Measurements from ENCODE around the gene DSG4.

Gene DSG4

GRCh38 chr18:31403409-31403808 is 26.8 kb downstream of the DSG4 start:
- DNase-seq (ENCODE audit: low read depth in 2 of 2, low spot score in 1 of 2), result no peak

GRCh38 chr18:31407649-31408048 is 31.1 kb downstream of the DSG4 start:
- no peak for DNase-seq (ENCODE audit: low read depth in 2 of 2, low spot score in 1 of 2)

GRCh38 chr18:31409276-31409675 is 32.7 kb downstream of the DSG4 start:
- DNase-seq (ENCODE audit: low read depth in 2 of 2, low spot score in 1 of 2), result no peak

- DNase-seq (ENCODE audit: low read depth in 2 of 2, low spot score in 1 of 2), result no peak
Measured at GRCh38 chr18:31410716-31411483, 34.3 kb downstream of the DSG4 start.

GRCh38 chr18:31413137-31413536 is 36.6 kb downstream of the DSG4 start:
- no peak for DNase-seq (ENCODE audit: low read depth in 2 of 2, low spot score in 1 of 2)

- no peak for DNase-seq (ENCODE audit: low read depth in 2 of 2, low spot score in 1 of 2)
Measured at GRCh38 chr18:31417850-31418249, 41.3 kb downstream of the DSG4 start.

- DNase-seq (ENCODE audit: low read depth in 2 of 2, low spot score in 1 of 2), result no peak
Measured at GRCh38 chr18:31419457-31419932, 42.9 kb downstream of the DSG4 start.

GRCh38 chr18:31420032-31420431 is 43.5 kb downstream of the DSG4 start:
- no peak for DNase-seq (ENCODE audit: low read depth in 2 of 2, low spot score in 1 of 2)

- no peak for DNase-seq (ENCODE audit: low read depth in 2 of 2, low spot score in 1 of 2)
Measured at GRCh38 chr18:31420524-31420923, 43.9 kb downstream of the DSG4 start.

- DNase-seq (ENCODE audit: low read depth in 2 of 2, low spot score in 1 of 2), result no peak
Measured at GRCh38 chr18:31424383-31424988, 47.9 kb downstream of the DSG4 start.

- DNase-seq (ENCODE audit: low read depth in 2 of 2, low spot score in 1 of 2), result no peak
Measured at GRCh38 chr18:31426021-31426420, 49.4 kb downstream of the DSG4 start.

GRCh38 chr18:31426871-31427406 is 50.4 kb downstream of the DSG4 start:
- DNase-seq (ENCODE audit: low read depth in 2 of 2, low spot score in 1 of 2), result no peak

- DNase-seq (ENCODE audit: low read depth in 2 of 2, low spot score in 1 of 2), result no peak
Measured at GRCh38 chr18:31428211-31428610, 51.6 kb downstream of the DSG4 start.

GRCh38 chr18:31429623-31430022 is 53.0 kb downstream of the DSG4 start:
- DNase-seq (ENCODE audit: low read depth in 2 of 2, low spot score in 1 of 2), result no peak

GRCh38 chr18:31430072-31430471 is 53.5 kb downstream of the DSG4 start:
- no peak for DNase-seq (ENCODE audit: low read depth in 2 of 2, low spot score in 1 of 2)

- no peak for DNase-seq (ENCODE audit: low read depth in 2 of 2, low spot score in 1 of 2)
Measured at GRCh38 chr18:31430554-31430953, 54.0 kb downstream of the DSG4 start.

GRCh38 chr18:31432316-31432715 is 55.7 kb downstream of the DSG4 start:
- no peak for DNase-seq (ENCODE audit: low read depth in 2 of 2, low spot score in 1 of 2)

- DNase-seq (ENCODE audit: low read depth in 2 of 2, low spot score in 1 of 2), result no peak
Measured at GRCh38 chr18:31436825-31437224, 60.2 kb downstream of the DSG4 start.

GRCh38 chr18:31438402-31438801 is 61.8 kb downstream of the DSG4 start:
- DNase-seq (ENCODE audit: low read depth in 2 of 2, low spot score in 1 of 2), result no peak

GRCh38 chr18:31439807-31440325 is 63.3 kb downstream of the DSG4 start:
- no peak for DNase-seq (ENCODE audit: low read depth in 2 of 2, low spot score in 1 of 2)

- DNase-seq (ENCODE audit: low read depth in 2 of 2, low spot score in 1 of 2), result no peak
Measured at GRCh38 chr18:31440787-31441186, 64.2 kb downstream of the DSG4 start.

GRCh38 chr18:31441493-31441892 is 64.9 kb downstream of the DSG4 start:
- DNase-seq (ENCODE audit: low read depth in 2 of 2, low spot score in 1 of 2), result no peak
